Activated CD4-positive, alpha-beta T cell treated with anti-CD3 and anti-CD28 coated beads, Interleukin-2, amount 50 U/mL, for 1 hour (primary cell): ENCODE data around the gene DGKG.

Experiments used
- DNase-seq: peaks from one replicate; pipeline ENCODE4 v3.0.0-alpha.2; 2020

DGKG gene

GRCh38 chr3:186099178-186099577, 262.9 kb downstream of the DGKG start:
- DNase-seq: no peak

- no peak for DNase-seq
Measured at GRCh38 chr3:186098740-186099139, 263.3 kb downstream of the DGKG start.

GRCh38 chr3:186097663-186098451, 264.2 kb downstream of the DGKG start:
- DNase-seq: no peak

GRCh38 chr3:186097317-186097662, 264.7 kb downstream of the DGKG start:
- no peak for DNase-seq
